Nephron progenitor cell (in vitro differentiated cells): ENCODE data around the gene FSCN2.
A peak's percentile ranks its signal among the peaks of the same experiment; 100 is the strongest.

ENCODE experiments used
- DNase-seq: peaks from one replicate; pipeline ENCODE4 v3.0.0; 2021
- H3K27ac Mint-ChIP-seq: 2 replicates; pipeline ENCODE4 v1.8.0; 2021; ENCODE audit warnings: mild to moderate bottlenecking, moderate library complexity, mixed read lengths
- H3K27me3 Mint-ChIP-seq: 2 replicates; pipeline ENCODE4 v1.8.0; 2021; ENCODE audit warnings: mild to moderate bottlenecking, low read depth, mixed read lengths; ENCODE audit not compliant: poor library complexity
- H3K36me3 Mint-ChIP-seq: 2 replicates; pipeline ENCODE4 v1.8.0; 2021; ENCODE audit warnings: low read depth, mixed read lengths
- H3K4me1 Mint-ChIP-seq: 2 replicates; pipeline ENCODE4 v1.8.0; 2021; ENCODE audit warnings: mixed read lengths
- H3K4me3 Mint-ChIP-seq: 2 replicates; pipeline ENCODE4 v1.8.0; 2021; ENCODE audit warnings: mild to moderate bottlenecking, moderate library complexity, mixed read lengths
- H3K9me3 Mint-ChIP-seq: 2 replicates; pipeline ENCODE4 v1.8.0; 2021; ENCODE audit warnings: mild to moderate bottlenecking, moderate library complexity, mixed read lengths
- CTCF ChIP-seq: fragments of 200-600 bp; sonication (generic); IDR thresholded peaks from 2 replicates; pipeline ENCODE4 v1.5.0; 2021; ENCODE audit warnings: antibody characterized with exemption

The FSCN2 gene

GRCh38 chr17:81565231-81565630, 37.1 kb downstream of the FSCN2 start:
- no peak overlapping the region for H3K27ac Mint-ChIP-seq
- H3K4me1 Mint-ChIP-seq = peaks cover 9% of the 10 kb centered on the region
- no peaks in the 10 kb centered on the region for H3K27me3 Mint-ChIP-seq
- DNase-seq = no peak
- peaks cover 58% of the 10 kb centered on the region for H3K36me3 Mint-ChIP-seq
- no peak overlapping the region for H3K4me3 Mint-ChIP-seq
- H3K9me3 Mint-ChIP-seq = no peaks in the 10 kb centered on the region
- no peak for TF ChIP-seq CTCF

- Mint-ChIP-seq H3K4me3 (no peak overlapping the region), H3K4me1 (peaks cover 14% of the 10 kb centered on the region), H3K36me3 (peaks cover 53% of the 10 kb centered on the region), H3K9me3 (no peaks in the 10 kb centered on the region), H3K27me3 (no peaks in the 10 kb centered on the region), H3K27ac (peak overlapping the region; percentile 61)
- no peak for TF ChIP-seq CTCF
- DNase-seq = no peak
Measured at GRCh38 chr17:81566461-81567126, 38.4 kb downstream of the FSCN2 start.

DNA sequence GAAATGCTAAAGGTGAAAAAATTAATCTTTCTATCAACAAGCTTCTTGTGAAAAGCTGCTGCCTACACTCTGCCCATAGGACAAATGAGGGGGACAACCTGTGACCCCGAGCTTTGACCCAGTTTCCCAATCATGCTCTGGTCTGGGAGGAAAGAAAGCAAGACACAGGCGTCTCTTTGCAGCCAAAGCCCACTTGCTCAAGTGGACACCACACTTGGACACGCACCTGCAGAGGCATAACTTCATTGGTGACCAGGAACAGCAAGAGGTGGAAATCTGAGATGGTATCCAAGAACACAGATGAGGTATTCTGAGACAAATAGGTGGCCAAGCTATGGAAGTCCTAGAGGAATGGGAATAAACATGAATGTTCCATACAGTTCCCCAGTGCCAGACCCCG, 39.0 kb downstream of the FSCN2 start:
- H3K36me3 Mint-ChIP-seq = peaks cover 52% of the 10 kb centered on the region
- no peak overlapping the region for H3K4me3 Mint-ChIP-seq
- no peak for DNase-seq
- H3K4me1 Mint-ChIP-seq = peaks cover 14% of the 10 kb centered on the region
- peak overlapping the region; percentile 51 for H3K27ac Mint-ChIP-seq
- H3K27me3 Mint-ChIP-seq = no peaks in the 10 kb centered on the region
- TF ChIP-seq CTCF = no peak
- H3K9me3 Mint-ChIP-seq = no peaks in the 10 kb centered on the region

GRCh38 chr17:81568416-81568815, 40.2 kb downstream of the FSCN2 start:
- no peaks in the 10 kb centered on the region for H3K27me3 Mint-ChIP-seq
- H3K9me3 Mint-ChIP-seq = no peaks in the 10 kb centered on the region
- H3K36me3 Mint-ChIP-seq = peaks cover 55% of the 10 kb centered on the region
- H3K4me3 Mint-ChIP-seq = no peak overlapping the region
- peaks cover 23% of the 10 kb centered on the region for H3K4me1 Mint-ChIP-seq
- DNase-seq = no peak
- H3K27ac Mint-ChIP-seq = peak overlapping the region; percentile 73
- TF ChIP-seq CTCF = no peak

DNA sequence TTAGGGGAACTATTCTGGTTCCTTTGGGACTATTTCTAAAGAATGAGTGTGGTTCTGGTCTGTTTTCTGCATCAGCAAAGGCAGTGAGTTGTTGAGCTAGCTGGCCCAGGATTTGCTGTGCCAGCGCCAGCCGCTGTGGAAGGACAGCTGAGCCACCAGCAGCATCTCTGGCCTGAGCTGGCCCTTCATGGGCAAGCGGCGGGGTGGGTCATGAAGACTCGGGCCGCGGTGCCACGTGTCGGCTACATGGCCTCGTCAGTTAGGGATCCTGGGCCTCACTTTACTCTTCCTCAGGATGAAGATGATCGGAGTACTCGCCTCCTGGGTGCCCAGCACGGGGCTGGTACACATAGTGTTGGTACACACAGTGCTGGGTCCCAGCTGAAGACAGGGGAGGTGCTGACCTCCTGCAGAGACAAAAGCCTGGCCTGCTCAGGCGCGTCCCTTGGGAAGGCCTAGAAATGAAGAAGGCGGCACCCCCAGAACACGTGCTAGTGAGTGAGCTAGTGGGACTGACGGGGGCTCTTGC, 41.9 kb downstream of the FSCN2 start:
- Mint-ChIP-seq H3K4me1 (peaks cover 39% of the 10 kb centered on the region), H3K27ac (no peak overlapping the region)

More for the DNA sequence above, 41.9 kb downstream of the FSCN2 start:
- Mint-ChIP-seq H3K27me3 (peaks cover 3% of the 10 kb centered on the region), H3K36me3 (peaks cover 59% of the 10 kb centered on the region), H3K9me3 (no peaks in the 10 kb centered on the region), H3K4me3 (no peak overlapping the region)
- DNase-seq = no peak
- TF ChIP-seq CTCF = no peak
